NCI-H2171 treated with DMSO at 0.1 percent for 48 hours (cell line): ENCODE data around the gene CRYBA4.
A peak's percentile ranks its signal among the peaks of the same experiment; 100 is the strongest.

Experiments
- DNase-seq: peaks from one replicate; lab custom pipeline; 2025; lab: John Stamatoyannopoulos, UW

The CRYBA4 gene

GRCh38 chr22:26621663-26622062 lies at the start of gene CRYBA4:
CRYBA4 (plus strand) TSS chr22:26621963; CDS start chr22:26622597, 634 bp downstream.
- no peak for DNase-seq

DNA sequence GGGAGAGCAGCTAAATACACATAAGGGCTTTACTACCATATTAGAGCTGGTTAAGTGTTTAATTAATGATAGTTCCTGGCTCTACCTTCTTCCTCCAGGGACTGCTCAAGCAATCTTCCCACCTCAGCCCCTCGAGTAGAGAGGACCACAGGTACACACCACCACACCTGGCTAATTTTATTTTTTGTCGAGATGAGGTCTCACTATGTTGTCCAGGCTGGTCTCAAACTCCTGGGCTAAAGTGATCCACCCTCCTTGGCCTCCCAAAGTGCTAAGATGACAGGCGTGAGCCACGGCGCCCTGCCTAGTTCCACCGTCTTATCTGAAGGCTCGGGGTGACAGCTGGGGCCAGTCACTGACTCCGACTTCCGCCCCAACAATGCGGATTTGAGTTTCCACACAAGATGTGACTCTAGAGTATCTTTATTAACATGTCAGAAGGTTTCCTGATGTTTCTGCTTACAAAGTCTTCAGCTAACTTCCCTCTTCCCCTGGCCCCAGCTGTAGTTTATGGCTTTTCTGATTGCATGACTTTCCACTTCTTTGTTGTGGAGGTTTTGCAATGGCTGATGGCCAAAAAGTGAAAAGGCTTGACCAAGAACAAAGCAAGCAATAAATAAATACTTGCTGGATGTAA lies 48.6 kb upstream of the CRYBA4 start:
- DNase-seq = no peak

- no peak for DNase-seq
Measured at GRCh38 chr22:26574001-26574723, 47.6 kb upstream of the CRYBA4 start.

- no peak for DNase-seq
Measured at GRCh38 chr22:26576026-26576680, 45.6 kb upstream of the CRYBA4 start.

GRCh38 chr22:26577081-26577480 lies 44.7 kb upstream of the CRYBA4 start:
- no peak for DNase-seq

- DNase-seq = no peak
Measured at GRCh38 chr22:26579331-26579886, 42.4 kb upstream of the CRYBA4 start.

DNA sequence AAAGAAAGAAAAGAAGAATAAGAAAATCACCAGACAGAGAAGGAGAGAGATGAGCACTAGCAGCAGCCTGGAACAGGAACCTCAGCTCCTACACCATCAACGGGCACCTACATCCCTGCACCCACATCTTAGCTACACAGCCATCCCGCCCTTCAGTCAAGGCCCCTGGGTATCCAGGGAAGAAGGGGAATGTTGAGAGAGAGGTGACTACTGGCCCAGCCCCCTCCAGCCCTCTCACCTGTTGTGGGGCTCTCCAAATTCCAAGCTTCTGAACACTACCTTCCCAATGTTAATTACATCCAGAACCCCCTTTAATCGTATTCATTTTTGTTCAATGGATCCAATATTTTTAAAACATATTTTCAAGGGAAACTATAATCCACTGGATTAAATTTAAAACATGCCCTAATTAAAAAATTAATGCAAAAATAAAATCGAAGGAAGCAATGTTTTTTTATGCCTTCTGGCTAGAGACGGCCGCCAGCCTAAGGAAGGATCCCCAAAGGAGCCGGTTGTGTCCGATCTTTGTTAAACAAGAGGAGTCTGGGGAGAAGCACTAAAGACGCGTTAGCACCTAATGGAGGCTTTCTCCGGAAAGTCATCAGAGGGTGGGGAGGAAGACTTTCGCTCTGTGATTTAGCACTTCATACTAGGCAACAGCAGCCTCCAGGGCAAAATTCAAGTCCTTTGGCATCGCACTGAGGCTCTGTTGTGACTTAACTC lies 41.4 kb upstream of the CRYBA4 start:
- DNase-seq = no peak

DNA sequence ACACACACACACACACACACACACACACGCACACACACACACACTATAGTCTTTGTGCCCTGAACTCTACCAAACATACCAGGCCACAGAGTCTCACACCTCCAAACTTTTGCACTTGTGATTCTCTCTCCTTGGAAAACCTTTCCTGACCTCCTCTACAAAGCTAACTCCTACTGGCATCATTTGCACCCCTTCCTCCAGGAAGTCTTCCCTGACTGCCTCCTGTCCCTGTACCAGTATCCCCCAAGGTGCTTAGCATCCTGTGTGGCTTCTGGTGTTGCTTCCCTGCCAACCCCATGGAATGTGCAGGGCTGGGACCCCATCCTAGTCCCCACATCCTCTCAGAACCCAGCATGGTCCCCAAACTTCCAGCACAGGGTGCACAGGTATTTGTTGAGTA lies 40.7 kb upstream of the CRYBA4 start:
- no peak for DNase-seq

DNA sequence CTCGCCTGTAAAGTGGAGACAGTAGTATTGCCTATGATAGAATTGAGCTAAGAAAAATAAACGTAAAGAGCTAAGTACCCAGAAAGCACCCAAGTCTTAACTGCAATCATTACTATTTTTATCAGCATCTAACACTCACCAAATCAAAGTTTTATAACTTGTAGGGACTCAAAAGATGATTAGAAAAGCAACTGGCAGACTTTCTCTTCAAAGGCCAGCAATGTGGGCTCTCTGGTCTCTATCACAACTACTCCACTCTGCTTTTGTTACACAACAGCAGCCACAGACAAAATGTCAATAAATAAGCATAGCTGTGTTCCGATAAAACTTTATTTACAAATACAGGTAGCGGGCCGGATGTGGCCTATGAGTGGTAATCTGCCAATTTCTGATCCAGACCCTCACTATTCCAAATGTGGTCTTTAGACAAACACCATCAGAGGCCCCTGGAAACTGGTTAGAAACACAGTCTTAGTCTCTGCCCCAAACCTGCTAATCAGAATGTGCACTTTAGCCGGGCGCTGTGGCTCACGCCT lies 40.1 kb upstream of the CRYBA4 start:
- no peak for DNase-seq

DNA sequence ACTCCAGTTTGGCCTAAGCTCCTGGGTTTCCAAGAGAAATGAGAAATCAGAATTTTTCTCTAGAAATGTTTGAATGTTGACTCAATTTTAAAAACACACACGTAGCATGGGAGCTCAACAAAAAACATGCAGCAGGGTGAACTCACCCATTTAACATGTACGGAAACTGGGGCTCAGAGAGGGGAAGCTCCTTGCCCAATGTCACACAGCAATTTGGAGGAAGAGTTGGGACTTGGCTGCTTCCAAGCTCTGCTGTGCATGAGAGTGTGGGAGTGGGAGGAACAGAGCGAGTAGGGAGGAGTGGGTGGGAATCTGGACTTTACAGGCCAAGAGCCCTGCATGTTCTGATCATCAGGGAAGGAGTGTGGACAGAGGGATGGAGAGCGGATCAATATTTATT lies 37.8 kb upstream of the CRYBA4 start:
- DNase-seq = no peak

GRCh38 chr22:26585104-26585790 lies 36.5 kb upstream of the CRYBA4 start:
- DNase-seq = peak; percentile 26

DNA sequence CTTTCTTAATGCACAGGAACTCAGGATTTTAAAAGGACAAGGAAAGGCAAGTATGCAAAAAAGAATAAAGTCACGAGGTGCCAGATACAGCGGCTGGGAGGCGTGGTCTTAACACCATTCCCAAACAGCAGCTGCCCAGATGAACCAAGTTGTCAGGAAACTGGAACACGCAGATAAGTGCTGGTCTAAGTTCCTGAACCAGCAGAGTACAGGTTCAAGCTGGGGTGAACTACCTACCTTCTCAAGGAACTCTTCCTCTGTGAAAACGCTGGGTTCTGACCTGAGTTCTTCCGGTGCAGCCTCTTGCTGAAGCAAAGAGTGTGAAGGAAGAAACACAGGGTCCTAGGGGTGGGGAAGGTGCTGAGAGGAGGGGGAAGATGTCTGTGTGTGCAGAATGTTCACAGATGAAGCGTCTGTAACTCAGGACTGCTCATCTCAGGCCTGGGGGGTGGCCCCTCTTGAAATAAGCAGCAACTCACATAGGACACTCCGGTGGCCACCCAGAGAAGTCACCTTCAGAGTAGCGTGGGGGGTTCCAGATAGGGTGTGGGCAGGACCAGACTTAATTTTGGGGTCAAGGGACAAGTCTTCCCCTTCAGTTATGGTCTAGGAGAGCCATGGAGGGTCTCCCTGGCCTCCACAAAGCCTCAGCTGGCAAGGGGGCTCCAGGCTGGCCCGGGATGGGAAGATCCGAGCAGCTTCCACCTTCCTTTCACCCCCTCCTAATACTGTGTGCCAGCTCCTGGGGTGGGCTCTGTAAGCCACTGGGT lies 35.0 kb upstream of the CRYBA4 start:
- DNase-seq = no peak

DNA sequence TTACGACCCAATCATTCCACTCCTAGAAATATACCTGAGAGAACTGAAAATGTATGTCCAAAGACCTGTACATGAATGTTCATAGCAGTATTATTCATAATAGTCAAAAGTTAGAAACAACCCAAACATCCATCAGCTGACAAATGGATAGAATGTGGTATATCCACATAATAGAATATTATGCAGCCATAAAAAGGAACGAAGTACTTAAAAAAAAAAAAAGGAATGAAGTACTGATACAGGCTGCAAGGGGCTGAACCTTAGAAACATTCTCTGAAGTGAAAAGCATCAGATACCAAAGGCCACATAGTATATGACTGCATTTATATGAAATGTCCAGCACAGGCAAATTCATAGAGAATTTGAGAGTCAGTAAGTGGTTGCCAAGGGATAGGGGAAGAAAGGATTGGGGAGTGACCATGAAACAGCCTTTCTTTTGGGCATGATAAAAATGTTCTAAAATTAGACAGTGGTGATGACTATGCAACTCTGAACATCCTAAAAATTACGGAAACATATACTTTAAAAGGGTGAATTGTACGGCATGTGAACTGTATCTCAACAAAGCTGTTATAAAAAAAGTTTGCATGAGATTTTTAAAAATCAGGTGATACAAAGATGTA lies 33.7 kb upstream of the CRYBA4 start:
- DNase-seq = no peak

GRCh38 chr22:26588729-26589366 lies 32.9 kb upstream of the CRYBA4 start:
- no peak for DNase-seq

GRCh38 chr22:26589367-26589844 lies 32.4 kb upstream of the CRYBA4 start:
- no peak for DNase-seq

DNA sequence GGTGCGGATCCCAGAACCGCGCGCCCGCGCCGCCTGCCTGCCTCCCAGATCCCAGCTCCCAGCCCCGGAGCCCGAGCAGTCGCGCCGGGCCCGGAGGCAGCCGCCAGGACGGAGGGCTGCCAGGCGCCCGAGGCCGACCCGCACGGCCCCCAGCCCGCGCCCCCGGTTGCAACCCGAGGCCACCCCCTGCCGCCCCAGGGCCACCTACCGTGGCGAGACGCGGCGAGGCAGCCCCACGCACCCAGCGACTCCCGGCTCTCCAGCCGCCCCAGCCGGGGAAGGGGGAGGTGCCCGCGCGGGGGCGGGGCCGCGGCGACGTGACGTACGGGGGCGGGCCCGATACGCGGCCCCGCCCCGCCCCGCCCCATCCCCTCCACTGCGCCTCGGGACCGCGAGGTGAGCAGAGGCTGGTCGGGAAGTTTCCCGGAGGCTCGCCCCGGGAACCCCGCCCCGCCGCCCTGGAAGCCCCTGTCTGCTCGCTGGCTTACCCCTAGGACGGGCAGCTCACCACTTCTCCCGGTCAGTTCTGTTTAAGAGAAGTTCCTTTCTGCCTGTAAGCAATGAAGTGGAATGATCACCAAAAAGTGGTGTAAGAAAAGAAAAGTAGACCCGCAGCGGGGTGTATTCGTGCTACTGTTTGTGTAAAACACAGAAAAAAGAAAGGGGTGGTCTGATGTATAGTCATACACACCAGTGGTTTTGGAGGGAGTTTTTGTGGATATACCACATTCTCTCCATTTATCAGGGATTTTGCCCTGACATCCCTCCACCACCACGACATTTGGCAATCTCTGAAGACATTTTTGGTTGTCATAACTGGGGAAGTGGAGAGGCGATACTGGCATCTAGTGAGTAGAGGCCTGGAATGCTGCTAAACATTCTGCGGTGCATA lies 31.7 kb upstream of the CRYBA4 start, which contains the start of gene TPST2:
TSS of gene TPST2 (minus strand) at position 288 of the 892 bp plus-strand sequence. CDS start 48,502 bp downstream, outside the sequence.
- DNase-seq = peak; percentile 69

DNA sequence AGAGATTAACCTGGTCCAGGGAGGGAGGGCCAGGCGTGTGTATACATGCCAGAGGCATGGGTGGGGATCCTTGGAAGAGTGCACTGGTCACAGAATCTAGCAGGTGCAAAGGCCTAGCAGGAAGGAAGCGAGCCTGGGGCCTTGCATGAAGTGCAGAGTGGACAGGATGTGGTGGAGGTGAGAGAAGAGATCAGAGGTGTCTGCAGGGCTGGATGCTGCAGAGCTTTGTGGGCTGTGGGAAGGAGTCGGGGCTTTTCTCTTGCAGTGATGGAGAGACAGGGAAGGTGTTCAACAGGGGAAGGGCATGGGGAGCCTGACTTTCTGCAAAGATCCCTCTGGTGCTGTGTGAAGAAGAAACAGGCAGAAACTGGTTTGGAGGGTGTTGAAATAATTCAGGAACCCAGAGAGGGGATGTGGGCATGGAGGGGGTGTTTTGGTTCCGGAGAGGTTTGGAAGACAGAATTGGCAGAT lies 29.3 kb upstream of the CRYBA4 start:
- DNase-seq = no peak

DNA sequence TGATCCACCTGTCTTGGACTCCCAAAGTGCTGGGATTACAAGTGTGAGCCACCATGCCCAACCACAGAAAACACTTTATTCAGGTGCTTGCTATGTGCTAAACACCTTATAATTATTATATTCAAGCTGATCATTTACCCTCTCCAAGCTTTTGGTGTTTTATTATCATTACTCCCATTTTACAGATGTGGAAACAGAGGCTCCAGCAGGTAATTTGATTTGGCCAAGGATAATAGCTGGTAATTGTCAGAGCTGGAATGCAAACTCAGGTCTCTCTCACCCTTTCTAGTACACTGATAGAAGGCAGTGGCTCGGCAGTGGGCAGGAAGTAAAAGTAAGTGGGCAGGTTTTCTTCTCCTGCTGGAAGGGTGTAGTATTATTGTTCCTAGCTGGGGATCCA lies 28.0 kb upstream of the CRYBA4 start:
- DNase-seq = no peak
